ENCODE measurements around the gene NKAPL.

DNA sequence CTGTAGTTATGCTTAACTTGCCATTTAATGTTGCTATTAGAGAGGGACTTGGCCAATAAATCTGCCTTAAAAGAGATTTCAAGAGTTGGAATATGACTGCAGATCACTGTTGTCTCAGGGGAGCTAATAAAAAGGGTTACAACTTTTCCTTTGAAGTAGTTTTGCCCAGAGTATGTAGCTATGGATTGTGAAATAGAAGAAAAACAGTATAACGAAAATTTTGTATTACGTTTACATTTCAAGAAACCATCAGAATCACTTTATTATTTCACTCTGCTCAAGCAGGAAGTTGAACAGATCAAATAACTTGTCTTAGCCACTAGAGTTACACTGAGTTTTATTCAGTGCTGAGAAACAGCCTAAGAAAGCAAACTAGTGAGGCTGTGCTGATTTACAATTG, 4.8 kb downstream of the NKAPL start:
- TF ChIP-seq, protein P1, sequence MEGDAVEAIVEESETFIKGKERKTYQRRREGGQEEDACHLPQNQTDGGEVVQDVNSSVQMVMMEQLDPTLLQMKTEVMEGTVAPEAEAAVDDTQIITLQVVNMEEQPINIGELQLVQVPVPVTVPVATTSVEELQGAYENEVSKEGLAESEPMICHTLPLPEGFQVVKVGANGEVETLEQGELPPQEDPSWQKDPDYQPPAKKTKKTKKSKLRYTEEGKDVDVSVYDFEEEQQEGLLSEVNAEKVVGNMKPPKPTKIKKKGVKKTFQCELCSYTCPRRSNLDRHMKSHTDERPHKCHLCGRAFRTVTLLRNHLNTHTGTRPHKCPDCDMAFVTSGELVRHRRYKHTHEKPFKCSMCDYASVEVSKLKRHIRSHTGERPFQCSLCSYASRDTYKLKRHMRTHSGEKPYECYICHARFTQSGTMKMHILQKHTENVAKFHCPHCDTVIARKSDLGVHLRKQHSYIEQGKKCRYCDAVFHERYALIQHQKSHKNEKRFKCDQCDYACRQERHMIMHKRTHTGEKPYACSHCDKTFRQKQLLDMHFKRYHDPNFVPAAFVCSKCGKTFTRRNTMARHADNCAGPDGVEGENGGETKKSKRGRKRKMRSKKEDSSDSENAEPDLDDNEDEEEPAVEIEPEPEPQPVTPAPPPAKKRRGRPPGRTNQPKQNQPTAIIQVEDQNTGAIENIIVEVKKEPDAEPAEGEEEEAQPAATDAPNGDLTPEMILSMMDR (optimal IDR thresholded peaks at IDR 0.05 in 1 of 3, IDR thresholded peaks at IDR 0.05 in 1 of 3, conservative IDR thresholded peaks at IDR 0.05 in 1 of 3; ENCODE audit: extremely low read depth in 1 of 3, insufficient read depth in 2 of 3, low read length in 3 of 3), result no peak
- TF ChIP-seq EZH2 (IDR thresholded peaks at IDR 0.05; ENCODE audit: low read length), result no peak
